ENCODE data around the gene SDK2.

DNA sequence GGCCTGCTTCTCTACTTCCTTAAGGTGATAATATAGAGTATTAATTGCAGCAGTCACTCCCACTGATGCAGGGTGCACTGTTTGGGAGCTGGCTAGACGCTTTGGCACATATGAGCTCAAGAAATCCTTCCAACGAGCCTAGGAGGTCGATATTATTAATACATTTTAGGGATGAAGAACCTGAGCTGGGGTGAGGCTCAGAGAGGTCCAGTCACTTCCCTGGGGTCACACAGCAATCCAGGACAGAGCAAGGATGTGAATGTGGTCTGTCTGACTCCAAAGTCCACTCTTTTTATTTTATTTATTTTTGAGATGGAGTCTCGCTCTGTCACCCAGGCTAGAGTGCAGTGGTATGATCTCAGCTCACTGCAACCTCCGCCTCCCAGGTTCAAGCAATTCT is 176.0 kb downstream of the SDK2 start:
- TF ChIP-seq POLR2AphosphoS5 (IDR thresholded peaks at IDR 0.05), result no peak
- TF ChIP-seq, protein P1, sequence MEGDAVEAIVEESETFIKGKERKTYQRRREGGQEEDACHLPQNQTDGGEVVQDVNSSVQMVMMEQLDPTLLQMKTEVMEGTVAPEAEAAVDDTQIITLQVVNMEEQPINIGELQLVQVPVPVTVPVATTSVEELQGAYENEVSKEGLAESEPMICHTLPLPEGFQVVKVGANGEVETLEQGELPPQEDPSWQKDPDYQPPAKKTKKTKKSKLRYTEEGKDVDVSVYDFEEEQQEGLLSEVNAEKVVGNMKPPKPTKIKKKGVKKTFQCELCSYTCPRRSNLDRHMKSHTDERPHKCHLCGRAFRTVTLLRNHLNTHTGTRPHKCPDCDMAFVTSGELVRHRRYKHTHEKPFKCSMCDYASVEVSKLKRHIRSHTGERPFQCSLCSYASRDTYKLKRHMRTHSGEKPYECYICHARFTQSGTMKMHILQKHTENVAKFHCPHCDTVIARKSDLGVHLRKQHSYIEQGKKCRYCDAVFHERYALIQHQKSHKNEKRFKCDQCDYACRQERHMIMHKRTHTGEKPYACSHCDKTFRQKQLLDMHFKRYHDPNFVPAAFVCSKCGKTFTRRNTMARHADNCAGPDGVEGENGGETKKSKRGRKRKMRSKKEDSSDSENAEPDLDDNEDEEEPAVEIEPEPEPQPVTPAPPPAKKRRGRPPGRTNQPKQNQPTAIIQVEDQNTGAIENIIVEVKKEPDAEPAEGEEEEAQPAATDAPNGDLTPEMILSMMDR (IDR thresholded peaks at IDR 0.05), result no peak
